HepG2 (cell line): ENCODE results near the gene SEMA3E. TPM values are rescaled to one million over a fixed set of nuclear protein-coding genes. Genes with fewer than 3 reads are reported as not detected.

Experiments used
- ATAC-seq: fragments of 200-7000 bp; cut with Tn5 transposase; 3 replicates; pipeline ENCODE4 v1.9.1; 2020; ENCODE audit warnings: mild to moderate bottlenecking, moderate library complexity
- BruUV-seq: library from RNA; stranded (reverse); fragments of 400-500 nt; replicated peaks from 2 replicates; lab custom pipeline; 2021; lab: Mats Ljungman, UMichigan
- CTCF ChIA-PET: fragments of 300-600 bp; formaldehyde crosslinking; extraction: SDS; loops from one replicate; lab custom pipeline; 2021; ENCODE audit warnings: low total read pairs, inconsistent platforms, low intra/inter-chr PET ratio; lab: Yijun Ruan, JAX
- POLR2A ChIA-PET: fragments of 350-600 bp; sonication (Branson Sonifier 250); formaldehyde crosslinking; loops from one replicate; lab custom pipeline; 2020; ENCODE audit warnings: antibody characterized with exemption, inconsistent platforms; lab: Yijun Ruan, JAX
- DNase-seq: peaks from one replicate; pipeline ENCODE4 v3.0.0-alpha.2; 2015; ENCODE audit warnings: low spot score
- FAIRE-seq: peaks from 3 replicates; lab custom pipeline; 2011; peaks lifted over from hg19 to GRCh38; lab: Jason Lieb, UNC
- H2AFZ ChIP-seq: one replicate; pipeline ENCODE4 v1.6.1; 2011; ENCODE audit warnings: low read length, inconsistent platforms
- H3K27ac ChIP-seq: fragments of 300-600 bp; 3 replicates; pipeline ENCODE4 v1.8.0; 2011; ENCODE audit warnings: mixed run types, mild to moderate bottlenecking, mixed read lengths, low read length, inconsistent platforms; ENCODE audit not compliant: insufficient read depth; ENCODE audit errors: extremely low read length
- H3K27me3 ChIP-seq, 2 experiments: fragments of 200-600 bp in 1 of 2; 2 replicates in 1 of 2; 3 replicates in 1 of 2; pipeline versions ENCODE4 v1.6.0 to v1.8.0; 2011; ENCODE audit warnings: low read length in 2 of 2, mild to moderate bottlenecking in 2 of 2, moderate library complexity in 2 of 2, inconsistent platforms in 1 of 2; ENCODE audit not compliant: insufficient read depth in 2 of 2, control insufficient read depth in 1 of 2
- H3K36me3 ChIP-seq, 2 experiments: fragments of 200-600 bp in 1 of 2; replicated peaks in 1 of 2; 2 replicates in 1 of 2; 3 replicates in 1 of 2; pipeline versions ENCODE4 v1.5.1 to v1.8.0; 2011; ENCODE audit warnings: low read length in 2 of 2, inconsistent platforms in 1 of 2; ENCODE audit not compliant: insufficient read depth in 2 of 2, control insufficient read depth in 1 of 2
- H3K4me1 ChIP-seq: 2 replicates; pipeline ENCODE4 v1.5.1; 2012; ENCODE audit warnings: low read length, inconsistent platforms; ENCODE audit not compliant: insufficient read depth
- H3K4me2 ChIP-seq: 2 replicates; pipeline ENCODE4 v1.6.0; 2011; ENCODE audit warnings: low read depth, low read length, inconsistent platforms
- H3K4me3 ChIP-seq, 3 experiments: fragments of 200-600 bp in 1 of 3; sonication (generic), shearing (Covaris generic) in 1 of 3; replicated peaks in 1 of 3; 2 replicates each; pipeline ENCODE4 v1.5.1; 2011 to 2016; ENCODE audit warnings: low read length in 3 of 3, inconsistent platforms in 2 of 3, low read depth in 2 of 3, mild to moderate bottlenecking in 2 of 3, control low read depth in 1 of 3, mixed read lengths in 1 of 3; ENCODE audit not compliant: insufficient read depth in 1 of 3
- H3K79me2 ChIP-seq: one replicate; pipeline ENCODE4 v1.6.1; 2011; ENCODE audit warnings: low read length, inconsistent platforms; ENCODE audit not compliant: insufficient read depth
- H3K9ac ChIP-seq: 2 replicates; pipeline ENCODE4 v1.6.0; 2011; ENCODE audit warnings: mild to moderate bottlenecking, low read depth, low read length, inconsistent platforms; ENCODE audit not compliant: insufficient read depth
- H3K9me3 ChIP-seq: 2 replicates; pipeline ENCODE4 v1.5.1; 2012; ENCODE audit warnings: mild to moderate bottlenecking, low read length
- H4K20me1 ChIP-seq: 2 replicates; pipeline ENCODE4 v1.6.0; 2011; ENCODE audit warnings: inconsistent platforms, mild to moderate bottlenecking, low read length, moderate library complexity; ENCODE audit not compliant: insufficient read depth
- CENPX ChIP-seq: sonication (generic); formaldehyde crosslinking; IDR thresholded peaks from 2 replicates; pipeline ENCODE4 v1.9.0; 2021; ENCODE audit warnings: mild to moderate bottlenecking, missing genetic modification reagents, moderate library complexity
- CHD2 ChIP-seq: IDR thresholded peaks from 2 replicates; pipeline ENCODE4 v1.6.1; 2011; ENCODE audit warnings: low read depth, low read length, improper control_type of control experiment
- CHD4 ChIP-seq: fragments of 200-600 bp; sonication (generic); IDR thresholded peaks from 2 replicates; pipeline ENCODE4 v1.7.0; 2017; ENCODE audit warnings: mild to moderate bottlenecking, low read length, borderline replicate concordance
- KDM3A ChIP-seq: IDR thresholded peaks from 2 replicates; pipeline ENCODE4 v1.6.1; 2018; ENCODE audit warnings: low read depth, missing compliant biosample characterization
- KLF12 ChIP-seq: sonication (generic); formaldehyde crosslinking; IDR thresholded peaks from 2 replicates; pipeline ENCODE4 v1.4.0; 2020; ENCODE audit warnings: missing genetic modification reagents, borderline replicate concordance
- NKX3-1 ChIP-seq: sonication (generic); formaldehyde crosslinking; IDR thresholded peaks from 2 replicates; pipeline ENCODE4 v1.5.0; 2020; ENCODE audit warnings: missing genetic modification reagents
- RFXAP ChIP-seq: sonication (generic); formaldehyde crosslinking; IDR thresholded peaks from 2 replicates; pipeline ENCODE4 v1.4.0; 2020; ENCODE audit warnings: missing genetic modification reagents, borderline replicate concordance
- RORA ChIP-seq: sonication (generic); formaldehyde crosslinking; IDR thresholded peaks from 2 replicates; pipeline ENCODE4 v1.5.0; 2020; ENCODE audit warnings: mild to moderate bottlenecking, missing genetic modification reagents, moderate library complexity
- TGIF2 ChIP-seq: IDR thresholded peaks from 2 replicates; pipeline ENCODE4 v1.6.1; 2016; ENCODE audit warnings: control low read depth, missing compliant biosample characterization
- TMF1 ChIP-seq: sonication (generic); formaldehyde crosslinking; IDR thresholded peaks from 2 replicates; pipeline ENCODE4 v1.8.1; 2022; ENCODE audit warnings: low read depth, missing genetic modification reagents
- ZFP90 ChIP-seq: sonication (generic); formaldehyde crosslinking; IDR thresholded peaks from 2 replicates; pipeline ENCODE4 v1.8.0; 2022; ENCODE audit warnings: missing genetic modification reagents, mild to moderate bottlenecking, inconsistent platforms, borderline replicate concordance
- ZNF552 ChIP-seq: sonication (generic); formaldehyde crosslinking; IDR thresholded peaks from 2 replicates; pipeline ENCODE4 v1.9.0; 2022; ENCODE audit warnings: missing genetic modification reagents, mild to moderate bottlenecking, borderline replicate concordance
- ZSCAN25 ChIP-seq: sonication (generic); formaldehyde crosslinking; IDR thresholded peaks from 2 replicates; pipeline ENCODE4 v1.8.0; 2022; ENCODE audit warnings: mild to moderate bottlenecking, missing genetic modification reagents
- WGBS: methylation state at CpG from one replicate; pipeline ENCODE4 v1.1.6; 2017; ENCODE audit warnings: low lambda C conversion rate; 5-methylcytosine and 5-hydroxymethylcytosine counted together
- in situ Hi-C: cut with HindIII; loops from 2 replicates; pipeline ENCODE4 v1.10.0; 2017; ENCODE audit warnings: low pct_unique_long_range_greater_than_20kb; ENCODE audit not compliant: extremely low pct_ligation_motif_present
- intact Hi-C: fragments of 100-400 bp; cut with micrococcal nuclease; formaldehyde crosslinking; loops from one replicate; pipeline ENCODE4 v1.10.0; 2022; ENCODE audit not compliant: unreplicated experiment
- polyA plus RNA-seq, 8 experiments: library from polyadenylated mRNA; depleted of rRNA in 3 of 8; stranded (reverse) in 7 of 8; unstranded in 1 of 8; fragments of >200 nt; fragmentation: Illumina TruSeq in 4 of 8; extraction: Trizol in 4 of 8; gene quantifications; 2 replicates each; pipeline versions ENCODE4 v1.2.1 to v1.2.3, GENCODE V29; 2011 to 2016; ENCODE audit warnings: low read depth in 4 of 8, missing spikeins in 1 of 8, mixed read lengths in 1 of 8; ENCODE audit not compliant: insufficient read depth in 1 of 8
- total RNA-seq, 5 experiments: library from RNA; depleted of rRNA; stranded (reverse); fragments of >200 nt; fragmentation: Illumina TruSeq; extraction: Trizol; gene quantifications; 2 replicates each; pipeline ENCODE4 v1.2.3, GENCODE V29; 2016; ENCODE audit warnings: low read depth in 1 of 5
- TF ChIP-seq, protein P1 (sequence below): IDR thresholded peaks from 2 replicates; pipeline ENCODE4 v1.6.1; 2012; ENCODE audit warnings: inconsistent platforms
- TF ChIP-seq, protein P2 (sequence below): sonication (generic); formaldehyde crosslinking; IDR thresholded peaks from 2 replicates; pipeline ENCODE4 v1.4.0; 2020; ENCODE audit warnings: missing genetic modification reagents
- TF ChIP-seq, protein P3 (sequence below): sonication (generic); formaldehyde crosslinking; IDR thresholded peaks from 2 replicates; pipeline ENCODE4 v1.8.0; 2022; ENCODE audit warnings: missing genetic modification reagents, mild to moderate bottlenecking, borderline replicate concordance

SEMA3E gene
- total and polyA plus RNA-seq, 2 of the 13 experiments (the other 11 are each of a cell fraction or from before 2014, with no cell fraction given), result not detected

DNA sequence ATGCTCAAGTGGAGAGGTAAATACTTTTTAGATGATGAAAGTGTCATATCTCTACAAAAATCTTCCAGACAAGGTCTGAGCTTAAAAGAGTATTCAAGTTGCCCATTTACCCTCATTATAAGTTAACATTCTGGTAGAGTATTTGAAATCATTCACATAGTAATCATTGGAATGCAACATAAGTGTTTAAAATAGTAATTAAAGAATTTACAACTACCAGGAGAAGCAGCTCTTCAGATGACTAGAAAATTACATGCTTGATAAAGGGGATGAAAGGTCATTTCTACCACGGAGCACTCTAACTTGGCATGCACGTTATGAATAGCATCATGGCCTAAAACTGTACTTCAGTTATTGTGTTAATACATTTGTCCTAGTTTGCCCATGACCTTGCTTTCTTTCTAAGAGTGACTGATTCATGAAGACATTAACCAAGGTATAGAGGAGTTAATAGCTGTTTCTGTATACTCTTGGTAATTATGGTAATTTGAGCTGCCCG lies 120.0 kb downstream of the SEMA3E start (continued):
- TF ChIP-seq CHD4, result no peak
- no peak for TF ChIP-seq RFXAP (CRISPR knock-in tag)
- TF ChIP-seq KLF12 (CRISPR knock-in tag), result no peak
- TF ChIP-seq, protein P1, sequence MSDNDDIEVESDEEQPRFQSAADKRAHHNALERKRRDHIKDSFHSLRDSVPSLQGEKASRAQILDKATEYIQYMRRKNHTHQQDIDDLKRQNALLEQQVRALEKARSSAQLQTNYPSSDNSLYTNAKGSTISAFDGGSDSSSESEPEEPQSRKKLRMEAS, result no peak
- no peak for TF ChIP-seq CHD2

DNA sequence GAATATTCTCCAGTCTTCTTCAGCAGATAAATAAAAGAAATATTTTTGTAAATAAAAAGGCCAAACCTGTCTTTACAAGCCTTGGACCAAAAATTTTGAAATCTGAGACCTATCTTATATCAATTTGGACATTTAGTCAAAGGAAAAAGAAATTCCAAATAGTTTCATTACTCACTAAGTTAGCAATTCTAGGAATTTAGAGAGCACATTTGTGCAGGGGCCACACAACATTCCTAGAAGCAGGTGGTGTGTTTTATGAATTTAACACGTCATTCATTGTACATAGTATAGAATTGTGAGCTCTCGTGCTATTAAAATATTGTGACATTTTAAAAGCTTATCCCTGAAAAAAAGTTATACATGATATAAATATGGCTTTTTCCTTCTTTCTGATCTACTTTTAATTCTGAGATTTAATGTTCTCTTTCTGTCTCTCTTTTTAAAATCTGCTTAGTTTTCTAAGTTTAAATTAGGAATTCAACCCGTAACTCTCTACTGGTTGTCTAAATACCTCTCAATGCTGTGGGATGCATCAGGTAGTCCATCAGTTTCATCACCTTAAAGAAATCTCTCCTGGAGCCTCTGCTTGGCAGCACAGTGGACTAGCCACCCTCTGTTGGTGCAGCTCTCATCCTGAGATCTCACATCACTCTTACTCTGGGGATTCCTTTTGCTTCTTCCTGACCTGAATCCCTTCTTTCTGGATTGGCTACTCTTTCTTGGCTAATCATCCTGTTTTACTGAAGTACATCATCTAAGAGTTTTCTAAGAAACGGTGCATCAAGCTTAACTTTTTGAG lies 124.5 kb downstream of the SEMA3E start:
- no peak overlapping the region for H3K4me2 ChIP-seq
- WGBS, result 0% methylated on average over 4 of the region's 4 CpGs
- POLR2A ChIA-PET, result no interaction called here
- no peaks in the 10 kb centered on the region for H3K4me1 ChIP-seq
- no peaks in the 10 kb centered on the region for H4K20me1 ChIP-seq
- DNase-seq (no peak), ATAC-seq (no peak)
- no peak overlapping the region for H3K4me3 ChIP-seq
- H3K36me3 ChIP-seq, result no peaks in the 10 kb centered on the region
- CTCF ChIA-PET, result no interaction called here
- TF ChIP-seq ZSCAN25 (CRISPR knock-in tag) (no peak), NKX3-1 (CRISPR knock-in tag) (no peak), CENPX (CRISPR knock-in tag) (no peak), RORA (CRISPR knock-in tag) (no peak), ZFP90 (CRISPR knock-in tag) (no peak), TGIF2 (CRISPR knock-in tag) (no peak), KDM3A (CRISPR knock-in tag) (no peak), ZNF552 (no peak), TMF1 (CRISPR knock-in tag) (no peak)
- TF ChIP-seq, protein P2, sequence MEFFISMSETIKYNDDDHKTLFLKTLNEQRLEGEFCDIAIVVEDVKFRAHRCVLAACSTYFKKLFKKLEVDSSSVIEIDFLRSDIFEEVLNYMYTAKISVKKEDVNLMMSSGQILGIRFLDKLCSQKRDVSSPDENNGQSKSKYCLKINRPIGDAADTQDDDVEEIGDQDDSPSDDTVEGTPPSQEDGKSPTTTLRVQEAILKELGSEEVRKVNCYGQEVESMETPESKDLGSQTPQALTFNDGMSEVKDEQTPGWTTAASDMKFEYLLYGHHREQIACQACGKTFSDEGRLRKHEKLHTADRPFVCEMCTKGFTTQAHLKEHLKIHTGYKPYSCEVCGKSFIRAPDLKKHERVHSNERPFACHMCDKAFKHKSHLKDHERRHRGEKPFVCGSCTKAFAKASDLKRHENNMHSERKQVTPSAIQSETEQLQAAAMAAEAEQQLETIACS, result no peak
- TF ChIP-seq, protein P3, sequence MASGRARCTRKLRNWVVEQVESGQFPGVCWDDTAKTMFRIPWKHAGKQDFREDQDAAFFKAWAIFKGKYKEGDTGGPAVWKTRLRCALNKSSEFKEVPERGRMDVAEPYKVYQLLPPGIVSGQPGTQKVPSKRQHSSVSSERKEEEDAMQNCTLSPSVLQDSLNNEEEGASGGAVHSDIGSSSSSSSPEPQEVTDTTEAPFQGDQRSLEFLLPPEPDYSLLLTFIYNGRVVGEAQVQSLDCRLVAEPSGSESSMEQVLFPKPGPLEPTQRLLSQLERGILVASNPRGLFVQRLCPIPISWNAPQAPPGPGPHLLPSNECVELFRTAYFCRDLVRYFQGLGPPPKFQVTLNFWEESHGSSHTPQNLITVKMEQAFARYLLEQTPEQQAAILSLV (CRISPR knock-in tag), result no peak
- TF ChIP-seq, all 625 proteins: peak for 0
- no peaks in the 10 kb centered on the region for H3K79me2 ChIP-seq
- H3K9me3 ChIP-seq, result no peaks in the 10 kb centered on the region
- no peaks in the 10 kb centered on the region for H3K27me3 ChIP-seq
- no peak overlapping the region for H2AFZ ChIP-seq
- in situ Hi-C loops, result no loop called here
- H3K27ac ChIP-seq, result no peak overlapping the region
- no TSS peak for BruUV-seq
- intact Hi-C loops, result no loop called here
- no peak overlapping the region for H3K9ac ChIP-seq
- FAIRE-seq, result no peak
